ENCODE results near the gene RPS6KA5. TPM values are rescaled to one million over a fixed set of nuclear protein-coding genes. Genes with fewer than 3 reads are reported as not detected.

RPS6KA5 gene
- total RNA-seq, 1 donor from 2014 or later, result 1.0 TPM

DNA sequence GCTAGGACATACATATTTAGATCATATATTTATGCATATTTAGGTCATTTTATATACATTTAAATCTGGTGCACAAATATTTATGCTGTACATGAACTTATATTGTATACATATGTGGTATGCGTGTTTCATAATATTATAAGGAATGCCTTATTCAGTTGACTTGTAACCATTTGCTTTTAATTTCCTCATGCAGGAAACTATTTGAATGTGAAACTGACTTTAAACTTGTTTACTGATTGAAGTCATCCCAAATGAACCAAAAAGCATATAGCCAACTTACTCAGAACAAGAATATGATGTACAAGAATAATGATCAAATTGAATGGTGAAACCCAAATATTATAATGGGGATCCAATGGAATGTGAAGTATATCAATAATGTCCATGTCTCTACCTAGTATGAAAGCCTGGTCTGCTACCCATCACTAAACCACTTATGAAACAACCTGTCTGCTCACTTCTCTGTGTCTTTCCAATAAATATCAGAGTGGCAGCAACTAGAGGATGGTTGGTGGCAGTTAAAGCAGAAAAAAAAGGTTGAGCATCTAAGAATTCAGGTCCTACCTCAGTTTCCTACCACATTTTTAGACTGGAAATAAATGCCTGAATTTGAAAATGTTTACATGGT is 38.3 kb downstream of the RPS6KA5 start:
- DNase-seq (ENCODE audit: low read depth), result no peak
- H3K36me3 ChIP-seq (ENCODE audit: insufficient read depth, low read length), result no peaks in the 10 kb centered on the region
- no peaks in the 10 kb centered on the region for H3K4me1 ChIP-seq (ENCODE audit: insufficient read depth, low read length)
- no peaks in the 10 kb centered on the region for H3K27me3 ChIP-seq (ENCODE audit: insufficient read depth, low read length)
- TF ChIP-seq, protein P1, sequence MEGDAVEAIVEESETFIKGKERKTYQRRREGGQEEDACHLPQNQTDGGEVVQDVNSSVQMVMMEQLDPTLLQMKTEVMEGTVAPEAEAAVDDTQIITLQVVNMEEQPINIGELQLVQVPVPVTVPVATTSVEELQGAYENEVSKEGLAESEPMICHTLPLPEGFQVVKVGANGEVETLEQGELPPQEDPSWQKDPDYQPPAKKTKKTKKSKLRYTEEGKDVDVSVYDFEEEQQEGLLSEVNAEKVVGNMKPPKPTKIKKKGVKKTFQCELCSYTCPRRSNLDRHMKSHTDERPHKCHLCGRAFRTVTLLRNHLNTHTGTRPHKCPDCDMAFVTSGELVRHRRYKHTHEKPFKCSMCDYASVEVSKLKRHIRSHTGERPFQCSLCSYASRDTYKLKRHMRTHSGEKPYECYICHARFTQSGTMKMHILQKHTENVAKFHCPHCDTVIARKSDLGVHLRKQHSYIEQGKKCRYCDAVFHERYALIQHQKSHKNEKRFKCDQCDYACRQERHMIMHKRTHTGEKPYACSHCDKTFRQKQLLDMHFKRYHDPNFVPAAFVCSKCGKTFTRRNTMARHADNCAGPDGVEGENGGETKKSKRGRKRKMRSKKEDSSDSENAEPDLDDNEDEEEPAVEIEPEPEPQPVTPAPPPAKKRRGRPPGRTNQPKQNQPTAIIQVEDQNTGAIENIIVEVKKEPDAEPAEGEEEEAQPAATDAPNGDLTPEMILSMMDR (IDR thresholded peaks at IDR 0.05; ENCODE audit: insufficient read depth, low read depth, low read length), result no peak
- TF ChIP-seq EZH2 (IDR thresholded peaks at IDR 0.05; ENCODE audit: insufficient read depth, low read length), result no peak
- no peak overlapping the region for H3K4me3 Mint-ChIP-seq (ENCODE audit: unreplicated experiment)
- H3K9ac ChIP-seq (ENCODE audit: low read length), result no peak overlapping the region
- no peaks in the 10 kb centered on the region for H3K4me1 Mint-ChIP-seq (ENCODE audit: low read depth, unreplicated experiment)
- no peak overlapping the region for H3K27ac ChIP-seq (ENCODE audit: low read depth, low read length)
- H3K79me2 ChIP-seq (ENCODE audit: insufficient read depth, low read length), result no peaks in the 10 kb centered on the region
- H3K9me3 Mint-ChIP-seq (ENCODE audit: unreplicated experiment), result no peaks in the 10 kb centered on the region
- H3K4me2 ChIP-seq (ENCODE audit: low read length), result no peak overlapping the region
- no peaks in the 10 kb centered on the region for H3K36me3 Mint-ChIP-seq (ENCODE audit: low read depth, unreplicated experiment)
- FAIRE-seq, result no peak
- no peaks in the 10 kb centered on the region for H4K20me1 ChIP-seq (ENCODE audit: insufficient read depth, low read length)
- H3K4me3 ChIP-seq (ENCODE audit: insufficient read depth, low read depth, low read length), result no peak overlapping the region
- no peak overlapping the region for H3K27ac Mint-ChIP-seq (ENCODE audit: unreplicated experiment)
- H3K9me3 ChIP-seq (ENCODE audit: insufficient read depth, low read depth, low read length), result no peaks in the 10 kb centered on the region
- H2AFZ ChIP-seq (ENCODE audit: low read depth, low read length), result no peak overlapping the region
- H3K27me3 Mint-ChIP-seq (ENCODE audit: low read depth, unreplicated experiment), result no peaks in the 10 kb centered on the region

DNA sequence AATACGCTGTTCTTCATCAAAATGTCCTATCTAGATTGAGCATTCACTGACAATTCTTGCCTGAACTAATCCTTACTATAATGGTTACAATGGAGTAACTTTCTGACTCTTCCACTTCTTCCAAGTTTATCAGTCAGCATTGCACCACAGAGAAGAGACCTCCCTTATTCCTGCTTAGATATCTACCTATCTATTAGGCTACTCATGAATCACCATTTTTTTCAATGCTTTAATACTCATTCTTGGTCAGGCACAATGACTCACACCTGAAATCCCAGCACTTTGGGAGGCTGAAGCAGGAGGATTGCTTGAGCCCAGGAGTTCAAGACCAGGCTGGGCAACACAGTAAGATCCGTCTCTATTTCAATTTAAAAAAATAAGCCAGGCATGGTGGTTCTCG is 39.3 kb downstream of the RPS6KA5 start:
- Histone ChIP-seq H3K27ac (ENCODE audit: low read depth, low read length) (no peak overlapping the region), H4K20me1 (ENCODE audit: insufficient read depth, low read length) (no peaks in the 10 kb centered on the region), H3K36me3 (ENCODE audit: insufficient read depth, low read length) (no peaks in the 10 kb centered on the region), H3K9me3 (ENCODE audit: insufficient read depth, low read depth, low read length) (no peaks in the 10 kb centered on the region), H3K4me2 (ENCODE audit: low read length) (no peak overlapping the region), H3K4me1 (ENCODE audit: insufficient read depth, low read length) (no peaks in the 10 kb centered on the region), H2AFZ (ENCODE audit: low read depth, low read length) (no peak overlapping the region), H3K27me3 (ENCODE audit: insufficient read depth, low read length) (no peaks in the 10 kb centered on the region), H3K79me2 (ENCODE audit: insufficient read depth, low read length) (no peaks in the 10 kb centered on the region), H3K9ac (ENCODE audit: low read length) (no peak overlapping the region), H3K4me3 (ENCODE audit: insufficient read depth, low read depth, low read length) (no peak overlapping the region)
- DNase-seq (ENCODE audit: low read depth) (no peak), FAIRE-seq (no peak)
- Mint-ChIP-seq H3K4me3 (ENCODE audit: unreplicated experiment) (no peak overlapping the region), H3K36me3 (ENCODE audit: low read depth, unreplicated experiment) (no peaks in the 10 kb centered on the region), H3K4me1 (ENCODE audit: low read depth, unreplicated experiment) (no peaks in the 10 kb centered on the region), H3K9me3 (ENCODE audit: unreplicated experiment) (no peaks in the 10 kb centered on the region), H3K27me3 (ENCODE audit: low read depth, unreplicated experiment) (no peaks in the 10 kb centered on the region), H3K27ac (ENCODE audit: unreplicated experiment) (no peak overlapping the region)
- TF ChIP-seq, protein P1 (IDR thresholded peaks at IDR 0.05; ENCODE audit: insufficient read depth, low read depth, low read length), result no peak
- no peak for TF ChIP-seq EZH2 (IDR thresholded peaks at IDR 0.05; ENCODE audit: insufficient read depth, low read length)

DNA sequence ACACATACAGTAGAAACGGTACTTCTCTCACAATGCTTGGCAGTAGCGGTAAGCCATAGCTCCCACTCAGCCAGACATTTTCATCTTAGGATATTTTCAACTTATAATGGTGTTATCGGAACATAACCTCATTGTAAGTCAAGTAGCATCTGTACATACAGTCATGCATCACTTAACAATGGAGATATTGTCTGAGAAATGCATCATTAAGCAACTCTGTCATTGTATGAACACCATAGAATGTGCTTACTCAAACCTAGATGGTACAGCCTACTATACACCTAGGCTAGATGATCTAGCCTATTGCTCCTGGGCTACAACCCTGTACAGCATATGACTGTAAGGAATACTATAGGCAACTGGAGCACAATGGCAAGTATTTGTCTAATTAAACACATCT is 40.8 kb downstream of the RPS6KA5 start:
- H3K4me1 Mint-ChIP-seq (ENCODE audit: low read depth, unreplicated experiment), result no peaks in the 10 kb centered on the region
- Histone ChIP-seq H3K79me2 (ENCODE audit: insufficient read depth, low read length) (no peaks in the 10 kb centered on the region), H3K27ac (ENCODE audit: low read depth, low read length) (no peak overlapping the region), H3K4me2 (ENCODE audit: low read length) (no peak overlapping the region), H3K9ac (ENCODE audit: low read length) (no peak overlapping the region), H3K9me3 (ENCODE audit: insufficient read depth, low read depth, low read length) (no peaks in the 10 kb centered on the region), H4K20me1 (ENCODE audit: insufficient read depth, low read length) (no peaks in the 10 kb centered on the region), H3K27me3 (ENCODE audit: insufficient read depth, low read length) (no peaks in the 10 kb centered on the region), H3K4me1 (ENCODE audit: insufficient read depth, low read length) (no peaks in the 10 kb centered on the region), H3K36me3 (ENCODE audit: insufficient read depth, low read length) (no peaks in the 10 kb centered on the region), H2AFZ (ENCODE audit: low read depth, low read length) (no peak overlapping the region), H3K4me3 (ENCODE audit: insufficient read depth, low read depth, low read length) (no peak overlapping the region)
- no peak overlapping the region for H3K4me3 Mint-ChIP-seq (ENCODE audit: unreplicated experiment)
- TF ChIP-seq, protein P1 (IDR thresholded peaks at IDR 0.05; ENCODE audit: insufficient read depth, low read depth, low read length), result no peak
- no peaks in the 10 kb centered on the region for H3K9me3 Mint-ChIP-seq (ENCODE audit: unreplicated experiment)
- DNase-seq (ENCODE audit: low read depth), result no peak
- H3K27ac Mint-ChIP-seq (ENCODE audit: unreplicated experiment), result no peak overlapping the region
- no peak for FAIRE-seq
- no peaks in the 10 kb centered on the region for H3K27me3 Mint-ChIP-seq (ENCODE audit: low read depth, unreplicated experiment)
- H3K36me3 Mint-ChIP-seq (ENCODE audit: low read depth, unreplicated experiment), result no peaks in the 10 kb centered on the region

Data from astrocyte (in vitro differentiated cells and primary cell).